ENCODE results near the gene OTX2. TPM values are rescaled to one million over a fixed set of nuclear protein-coding genes. Genes with fewer than 3 reads are reported as not detected.

The OTX2 gene
- 58.2 TPM for polyA plus RNA-seq (2013, experiment 1 of 2)
- 51.9 TPM for polyA plus RNA-seq (2013, experiment 2 of 2)

DNA sequence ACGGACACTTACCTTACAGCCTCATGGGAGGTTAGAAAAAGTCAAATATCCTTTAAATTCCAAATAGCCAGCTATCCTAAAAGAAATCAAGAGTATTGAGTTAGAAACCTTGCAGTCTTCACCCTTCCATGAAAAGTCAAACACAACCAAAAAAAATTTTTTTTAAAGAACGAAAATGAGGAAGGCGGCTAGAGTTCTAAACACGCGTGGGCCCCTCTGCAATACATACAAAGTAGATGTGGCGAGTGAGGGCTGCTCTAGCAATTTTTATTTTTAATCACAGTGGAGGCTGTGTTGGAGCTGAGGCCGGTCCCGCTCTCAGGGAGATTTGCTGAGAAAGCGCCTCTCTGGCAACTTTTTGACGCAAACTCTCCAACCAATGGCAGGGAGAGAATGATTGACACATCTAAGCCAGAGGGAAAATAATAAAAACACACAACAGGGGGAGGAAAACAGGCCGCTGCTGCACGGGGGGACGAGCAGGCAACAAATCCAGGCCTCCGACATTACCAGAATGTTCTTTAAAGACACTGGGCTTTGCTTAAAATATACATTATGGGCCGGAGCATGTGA, at the start of gene OTX2:
TSS of gene OTX2 (minus strand) at position 333 of the 573 bp plus-strand sequence. CDS start 5,023 bp downstream, outside the sequence.
- H3K4me1 ChIP-seq (ENCODE audit: insufficient read depth, low read length): peaks cover 67% of the 10 kb centered on the region
- peaks cover 92% of the 10 kb centered on the region for H3K27me3 ChIP-seq (ENCODE audit: insufficient read depth, low read length)
- H3K9ac ChIP-seq (ENCODE audit: low read depth, low read length): peak within 1 kb of the TSS; percentile 77
- H3K9me3 ChIP-seq (ENCODE audit: insufficient read depth, low read depth, low read length): no peaks in the 10 kb centered on the region
- WGBS: 3% methylated on average over 13 of the region's 15 CpGs
- H3K4me3 ChIP-seq (ENCODE audit: low read length): peak within 1 kb of the TSS; percentile 67
- H3K27ac ChIP-seq (ENCODE audit: low read depth, low read length): 0 out of 2 replicates have a peak within 1 kb of the TSS, but pooled peaks have one; percentile 51
- no peaks in the 10 kb centered on the region for H3K36me3 ChIP-seq (ENCODE audit: insufficient read depth, low read length)

DNA sequence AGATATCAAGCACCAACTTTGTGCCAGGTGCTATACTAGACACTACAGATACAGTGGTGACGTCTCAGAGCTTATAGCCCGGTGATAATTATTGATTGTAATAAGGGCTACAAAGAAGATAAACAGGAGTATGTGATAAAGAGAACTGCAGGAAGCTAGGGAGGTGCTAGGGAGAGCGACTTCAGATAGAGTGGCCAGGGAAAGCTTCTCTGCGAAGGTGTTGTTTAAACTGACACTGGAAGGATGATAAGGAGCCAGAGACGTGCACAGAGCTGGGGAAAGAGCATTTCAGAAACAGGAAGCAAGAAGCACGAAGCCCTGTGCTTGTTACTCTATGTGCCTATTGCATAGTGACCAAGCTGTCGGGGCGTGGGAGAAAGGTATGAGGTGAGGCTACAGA, 48.1 kb upstream of the OTX2 start:
- H3K27me3 ChIP-seq (ENCODE audit: insufficient read depth, low read length): peaks cover 39% of the 10 kb centered on the region
- H3K9me3 ChIP-seq (ENCODE audit: insufficient read depth, low read depth, low read length): no peaks in the 10 kb centered on the region
- H3K27ac ChIP-seq (ENCODE audit: low read depth, low read length): no peak overlapping the region
- H3K4me1 ChIP-seq (ENCODE audit: insufficient read depth, low read length): peaks cover 31% of the 10 kb centered on the region
- H3K9ac ChIP-seq (ENCODE audit: low read depth, low read length): no peak overlapping the region
- 57% methylated on average over 8 of the region's 8 CpGs for WGBS
- no peak overlapping the region for H3K4me3 ChIP-seq (ENCODE audit: low read length)
- H3K36me3 ChIP-seq (ENCODE audit: insufficient read depth, low read length): no peaks in the 10 kb centered on the region

DNA sequence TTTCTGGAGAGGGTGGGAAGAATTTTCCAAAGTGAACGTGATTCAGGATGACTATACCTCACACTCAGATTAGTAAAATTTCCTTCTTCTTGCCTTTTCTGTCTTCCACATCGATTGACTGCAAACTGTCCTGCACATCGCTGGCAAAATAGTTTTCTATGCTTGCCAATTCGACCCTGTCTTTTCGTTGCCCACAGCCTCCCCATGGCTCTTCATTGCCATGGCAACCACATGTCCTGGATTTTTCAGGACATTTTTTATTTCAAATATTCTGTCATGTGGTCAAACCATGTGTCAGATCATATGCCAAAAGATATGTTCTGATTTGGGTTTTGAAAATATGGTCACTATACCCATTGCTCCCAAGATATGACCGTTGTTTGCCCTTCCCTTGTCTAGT, 46.9 kb upstream of the OTX2 start:
- Histone ChIP-seq H3K27me3 (ENCODE audit: insufficient read depth, low read length) (peaks cover 50% of the 10 kb centered on the region), H3K9me3 (ENCODE audit: insufficient read depth, low read depth, low read length) (no peaks in the 10 kb centered on the region), H3K27ac (ENCODE audit: low read depth, low read length) (no peak overlapping the region), H3K9ac (ENCODE audit: low read depth, low read length) (no peak overlapping the region), H3K36me3 (ENCODE audit: insufficient read depth, low read length) (no peaks in the 10 kb centered on the region), H3K4me1 (ENCODE audit: insufficient read depth, low read length) (peaks cover 31% of the 10 kb centered on the region), H3K4me3 (ENCODE audit: low read length) (no peak overlapping the region)
- WGBS: 78% methylated on average over 5 of the region's 6 CpGs

DNA sequence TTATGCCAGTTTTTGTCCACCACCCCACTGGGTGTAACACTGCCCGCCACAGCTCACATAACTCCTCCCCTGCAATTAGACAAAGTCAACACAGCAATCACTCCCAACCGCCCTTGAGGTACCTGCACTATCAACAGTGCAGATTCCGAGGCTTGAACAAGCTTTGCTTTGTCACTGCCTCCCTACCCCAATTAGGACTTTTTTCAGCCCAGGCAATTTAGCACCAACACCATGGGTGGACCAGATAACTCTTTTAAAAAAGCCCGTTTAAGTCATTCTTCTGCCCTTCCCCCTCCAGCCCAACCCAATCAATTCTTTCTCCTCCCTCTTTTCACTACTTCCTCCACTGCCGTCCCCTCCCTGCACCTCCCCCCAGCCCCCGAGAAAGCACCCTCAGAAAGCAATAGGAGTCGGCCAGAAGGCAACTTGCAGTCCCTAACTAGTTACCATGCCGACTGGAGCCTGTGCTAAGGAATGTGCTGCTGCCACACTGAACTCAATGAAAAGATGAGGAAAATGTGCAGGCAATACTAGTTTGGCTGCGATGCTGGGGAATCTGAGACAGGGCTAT, 45.7 kb upstream of the OTX2 start:
- no peaks in the 10 kb centered on the region for H3K9me3 ChIP-seq (ENCODE audit: insufficient read depth, low read depth, low read length)
- no peaks in the 10 kb centered on the region for H3K36me3 ChIP-seq (ENCODE audit: insufficient read depth, low read length)
- H3K27ac ChIP-seq (ENCODE audit: low read depth, low read length): peak overlapping the region; percentile 70; the same call in 1 of the 2 replicates
- peaks cover 60% of the 10 kb centered on the region for H3K27me3 ChIP-seq (ENCODE audit: insufficient read depth, low read length)
- no peak overlapping the region for H3K9ac ChIP-seq (ENCODE audit: low read depth, low read length)
- peaks cover 31% of the 10 kb centered on the region for H3K4me1 ChIP-seq (ENCODE audit: insufficient read depth, low read length)
- H3K4me3 ChIP-seq (ENCODE audit: low read length): peak overlapping the region; percentile 48
- 2% methylated on average over 9 of the region's 9 CpGs for WGBS

DNA sequence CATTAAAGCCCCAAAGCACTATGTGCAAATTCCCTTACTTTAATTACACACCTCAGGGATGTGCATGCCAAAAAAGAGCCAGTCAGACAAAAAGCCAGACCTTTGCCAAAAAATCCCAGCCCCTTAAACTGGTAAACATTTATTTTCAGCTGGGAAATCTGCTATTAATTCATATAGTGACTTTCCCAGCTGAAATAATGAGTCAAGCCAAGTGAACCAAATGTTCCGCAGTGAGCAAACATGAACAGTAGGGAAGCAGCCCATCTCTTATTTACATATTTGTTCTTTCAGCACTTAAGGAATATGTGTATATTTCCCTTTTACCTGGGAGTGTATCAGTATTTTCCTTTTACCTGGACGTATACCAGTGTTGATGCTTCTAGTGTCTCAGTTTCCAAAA, 44.0 kb upstream of the OTX2 start:
- peaks cover 36% of the 10 kb centered on the region for H3K4me1 ChIP-seq (ENCODE audit: insufficient read depth, low read length)
- no peaks in the 10 kb centered on the region for H3K36me3 ChIP-seq (ENCODE audit: insufficient read depth, low read length)
- H3K4me3 ChIP-seq (ENCODE audit: low read length): no peak overlapping the region
- WGBS: 42% methylated on average over 2 of the region's 2 CpGs
- peaks cover 77% of the 10 kb centered on the region for H3K27me3 ChIP-seq (ENCODE audit: insufficient read depth, low read length)
- no peaks in the 10 kb centered on the region for H3K9me3 ChIP-seq (ENCODE audit: insufficient read depth, low read depth, low read length)
- H3K9ac ChIP-seq (ENCODE audit: low read depth, low read length): no peak overlapping the region
- H3K27ac ChIP-seq (ENCODE audit: low read depth, low read length): no peak overlapping the region

DNA sequence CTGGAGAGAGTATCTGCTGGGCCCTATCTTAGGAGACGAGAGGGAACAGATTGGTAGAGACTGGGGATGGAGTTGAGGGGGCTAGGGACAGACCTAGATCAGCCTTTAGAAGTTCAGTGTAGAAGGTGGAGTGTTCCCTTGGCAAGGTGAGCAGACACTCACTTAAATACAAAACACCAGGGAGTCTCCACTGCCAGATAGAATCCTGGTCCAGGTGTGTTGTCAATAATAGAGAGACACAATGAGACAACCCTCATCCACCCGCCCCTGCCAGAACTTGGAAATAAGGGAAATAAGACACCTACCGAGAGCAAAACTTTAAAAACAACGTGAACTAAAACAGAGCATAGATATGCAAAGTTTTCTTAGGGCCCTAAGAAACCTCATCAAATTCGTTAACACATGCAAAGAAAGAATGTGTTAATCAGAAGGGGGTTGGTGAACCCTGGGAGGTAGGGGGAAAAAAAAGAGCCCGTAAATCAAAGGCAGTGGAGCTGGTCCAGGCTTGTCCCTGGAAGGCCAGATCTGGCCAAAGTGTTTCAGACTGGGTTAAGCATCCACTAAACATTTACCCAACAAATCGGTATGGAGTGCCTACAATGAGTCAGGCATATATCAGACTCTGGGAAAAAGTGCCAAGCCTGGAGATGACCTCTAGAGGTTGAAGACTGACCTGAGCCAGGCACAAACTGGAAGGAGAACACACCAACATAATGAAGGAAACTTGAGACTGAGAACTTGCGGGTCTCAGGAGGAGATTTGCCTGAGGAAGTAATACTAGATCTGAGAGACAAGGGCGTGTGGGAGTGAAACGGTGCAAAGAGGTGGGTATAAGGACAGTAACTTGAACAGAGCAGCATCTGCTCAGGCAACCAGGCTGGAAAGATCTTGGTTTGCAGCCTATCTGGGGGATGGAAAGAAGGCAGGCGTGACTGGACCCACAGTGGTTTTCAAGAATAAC, 37.0 kb upstream of the OTX2 start:
- 11% methylated on average over 10 of the region's 11 CpGs for WGBS

DNA sequence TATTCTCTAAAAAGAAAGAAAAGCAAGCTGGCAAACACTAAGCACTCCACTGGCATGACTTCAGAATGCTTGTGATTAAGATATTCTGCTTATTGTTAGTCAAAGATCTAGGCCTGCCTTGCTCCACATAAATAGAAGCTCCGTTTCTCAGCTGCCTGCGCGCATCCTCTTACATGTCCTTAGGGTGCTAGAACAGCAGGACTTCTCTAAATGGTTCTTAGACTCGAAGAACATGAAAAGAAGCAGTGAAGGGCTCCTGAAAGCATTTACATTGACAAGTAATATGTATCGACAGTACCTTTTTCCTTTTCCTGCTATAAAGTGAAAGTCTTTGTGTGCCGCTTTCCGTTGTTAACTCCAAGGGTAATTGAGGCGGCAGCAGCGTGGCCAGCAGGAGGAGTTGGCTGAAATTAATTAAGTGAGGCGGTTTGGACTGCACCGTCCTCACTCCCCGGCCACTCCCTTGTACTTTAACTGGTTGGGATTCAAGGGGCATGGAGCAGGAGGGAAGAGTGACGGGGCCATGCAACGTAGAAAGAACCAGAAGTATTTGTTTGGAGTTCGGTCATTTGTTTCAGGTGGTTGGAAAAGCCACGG, 34.2 kb upstream of the OTX2 start:
- 37% methylated on average over 16 of the region's 16 CpGs for WGBS
- Histone ChIP-seq H3K9me3 (ENCODE audit: insufficient read depth, low read depth, low read length) (no peaks in the 10 kb centered on the region), H3K36me3 (ENCODE audit: insufficient read depth, low read length) (no peaks in the 10 kb centered on the region), H3K4me3 (ENCODE audit: low read length) (peak overlapping the region; percentile 1; the same call in 1 of the 2 replicates), H3K9ac (ENCODE audit: low read depth, low read length) (no peak overlapping the region), H3K4me1 (ENCODE audit: insufficient read depth, low read length) (peaks cover 42% of the 10 kb centered on the region), H3K27me3 (ENCODE audit: insufficient read depth, low read length) (peaks cover 78% of the 10 kb centered on the region), H3K27ac (ENCODE audit: low read depth, low read length) (no peak overlapping the region)

More for the DNA sequence above, 37.0 kb upstream of the OTX2 start:
- Histone ChIP-seq H3K4me1 (ENCODE audit: insufficient read depth, low read length) (peaks cover 45% of the 10 kb centered on the region), H3K9me3 (ENCODE audit: insufficient read depth, low read depth, low read length) (no peaks in the 10 kb centered on the region), H3K36me3 (ENCODE audit: insufficient read depth, low read length) (no peaks in the 10 kb centered on the region), H3K27me3 (ENCODE audit: insufficient read depth, low read length) (peaks cover 92% of the 10 kb centered on the region), H3K9ac (ENCODE audit: low read depth, low read length) (no peak overlapping the region), H3K4me3 (ENCODE audit: low read length) (peak overlapping the region; percentile 33), H3K27ac (ENCODE audit: low read depth, low read length) (peak overlapping the region; percentile 86; the same call in 1 of the 2 replicates)

DNA sequence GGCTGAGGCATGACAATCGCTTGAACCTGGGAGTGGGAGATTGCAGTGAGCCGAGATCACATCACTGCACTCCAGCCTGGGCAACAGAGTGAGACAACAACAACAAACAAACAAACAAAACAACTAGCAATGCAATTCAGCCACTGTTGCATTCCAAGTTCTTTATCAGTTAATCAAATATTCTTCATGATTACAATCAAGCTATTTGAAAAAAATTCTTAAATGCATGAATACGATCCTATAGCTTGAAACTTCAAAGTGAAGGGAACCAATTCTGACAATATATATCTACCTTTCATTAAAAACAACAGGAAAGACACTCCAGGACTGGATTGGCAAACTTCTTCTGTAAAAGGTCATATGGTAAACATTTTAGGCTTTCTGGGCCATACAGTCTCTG, 31.3 kb upstream of the OTX2 start:
- Histone ChIP-seq H3K4me3 (ENCODE audit: low read length) (no peak overlapping the region), H3K9me3 (ENCODE audit: insufficient read depth, low read depth, low read length) (no peaks in the 10 kb centered on the region), H3K4me1 (ENCODE audit: insufficient read depth, low read length) (peaks cover 25% of the 10 kb centered on the region), H3K27ac (ENCODE audit: low read depth, low read length) (no peak overlapping the region), H3K9ac (ENCODE audit: low read depth, low read length) (no peak overlapping the region), H3K36me3 (ENCODE audit: insufficient read depth, low read length) (no peaks in the 10 kb centered on the region), H3K27me3 (ENCODE audit: insufficient read depth, low read length) (peaks cover 51% of the 10 kb centered on the region)
- 92% methylated on average over 3 of the region's 3 CpGs for WGBS

DNA sequence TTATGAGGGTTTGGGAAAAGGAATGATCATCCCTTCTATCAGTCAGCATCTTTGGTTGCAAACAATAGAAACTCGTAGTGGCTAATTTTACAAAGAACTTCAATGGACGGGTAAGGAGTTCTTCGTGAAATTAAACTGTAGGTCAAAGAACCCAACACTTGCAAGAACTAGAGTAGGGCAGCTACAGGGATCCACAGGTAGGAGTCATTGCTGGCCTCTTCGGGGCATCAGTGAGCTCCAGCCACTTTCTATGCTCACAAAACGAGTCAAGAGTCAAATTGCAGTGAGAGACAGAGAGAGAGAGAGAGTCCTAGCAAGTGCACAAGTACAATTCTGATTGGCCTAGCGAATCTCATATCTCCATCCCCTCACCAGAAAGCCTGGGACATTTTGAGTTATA, 29.9 kb upstream of the OTX2 start:
- no peaks in the 10 kb centered on the region for H3K9me3 ChIP-seq (ENCODE audit: insufficient read depth, low read depth, low read length)
- 79% methylated on average over 6 of the region's 6 CpGs for WGBS
- no peak overlapping the region for H3K27ac ChIP-seq (ENCODE audit: low read depth, low read length)
- H3K36me3 ChIP-seq (ENCODE audit: insufficient read depth, low read length): no peaks in the 10 kb centered on the region
- H3K4me3 ChIP-seq (ENCODE audit: low read length): no peak overlapping the region
- no peak overlapping the region for H3K9ac ChIP-seq (ENCODE audit: low read depth, low read length)
- H3K4me1 ChIP-seq (ENCODE audit: insufficient read depth, low read length): peaks cover 11% of the 10 kb centered on the region
- peaks cover 38% of the 10 kb centered on the region for H3K27me3 ChIP-seq (ENCODE audit: insufficient read depth, low read length)

DNA sequence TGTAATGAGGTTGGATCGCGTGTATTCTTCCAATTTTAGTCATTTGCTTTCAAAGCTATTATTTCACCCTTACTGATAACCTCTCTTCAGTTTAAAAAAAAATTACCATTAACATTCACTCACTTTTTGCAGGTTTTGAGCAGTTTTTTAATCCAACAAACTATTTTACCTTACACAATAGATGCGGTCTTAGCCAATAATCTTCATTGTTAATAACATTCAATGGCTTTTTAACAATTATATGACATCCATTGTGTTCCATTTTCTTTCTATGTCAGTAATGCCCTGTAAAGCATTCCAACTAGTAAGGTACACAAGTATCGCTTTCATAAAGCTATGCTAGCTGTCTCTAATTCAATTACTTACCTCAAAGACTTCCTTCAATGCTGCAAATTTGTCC, 18.9 kb upstream of the OTX2 start:
- Histone ChIP-seq H3K9ac (ENCODE audit: low read depth, low read length) (no peak overlapping the region), H3K27me3 (ENCODE audit: insufficient read depth, low read length) (no peaks in the 10 kb centered on the region), H3K27ac (ENCODE audit: low read depth, low read length) (no peak overlapping the region), H3K4me1 (ENCODE audit: insufficient read depth, low read length) (no peaks in the 10 kb centered on the region), H3K9me3 (ENCODE audit: insufficient read depth, low read depth, low read length) (no peaks in the 10 kb centered on the region), H3K4me3 (ENCODE audit: low read length) (no peak overlapping the region), H3K36me3 (ENCODE audit: insufficient read depth, low read length) (no peaks in the 10 kb centered on the region)
- 97% methylated on average over 4 of the region's 4 CpGs for WGBS

DNA sequence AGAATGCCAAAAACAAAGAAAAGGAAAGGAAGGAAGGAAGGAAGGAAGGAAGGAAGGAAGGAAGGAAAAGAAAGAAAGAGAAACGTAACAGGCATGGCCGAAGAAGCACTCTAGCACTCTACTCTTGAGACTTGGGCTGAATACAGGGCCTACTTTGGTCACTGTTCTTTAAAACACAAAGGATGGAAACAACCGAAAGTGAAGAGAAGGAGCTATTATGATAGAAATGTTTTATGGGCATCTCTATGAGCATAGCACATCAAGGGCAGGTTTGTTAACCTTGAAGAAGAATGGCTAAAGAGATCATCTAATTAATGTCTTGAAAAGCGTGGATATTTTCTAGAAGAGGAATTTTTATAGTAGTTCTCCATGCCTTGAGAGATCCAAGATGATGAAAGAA, 15.9 kb upstream of the OTX2 start:
- no peak overlapping the region for H3K27ac ChIP-seq (ENCODE audit: low read depth, low read length)
- no peaks in the 10 kb centered on the region for H3K9me3 ChIP-seq (ENCODE audit: insufficient read depth, low read depth, low read length)
- H3K9ac ChIP-seq (ENCODE audit: low read depth, low read length): no peak overlapping the region
- no peaks in the 10 kb centered on the region for H3K36me3 ChIP-seq (ENCODE audit: insufficient read depth, low read length)
- WGBS: 92% methylated on average over 4 of the region's 4 CpGs
- peaks cover 8% of the 10 kb centered on the region for H3K27me3 ChIP-seq (ENCODE audit: insufficient read depth, low read length)
- no peaks in the 10 kb centered on the region for H3K4me1 ChIP-seq (ENCODE audit: insufficient read depth, low read length)
- no peak overlapping the region for H3K4me3 ChIP-seq (ENCODE audit: low read length)

Data from HUES64 (cell line).